HCT116 (cell line): Measurements from ENCODE around the gene SGMS1. TPM values are rescaled to one million over a fixed set of nuclear protein-coding genes. Genes with fewer than 3 reads are reported as not detected.

Source experiments
- ATAC-seq: fragments of 200-7000 bp; cut with Tn5 transposase; 2 replicates; pipeline ENCODE4 v1.9.1; 2020; ENCODE audit warnings: mild to moderate bottlenecking, moderate library complexity
- BruUV-seq: library from RNA; stranded (reverse); fragments of 400-500 nt; replicated peaks from 2 replicates; lab custom pipeline; 2021; lab: Mats Ljungman, UMichigan
- CTCF ChIA-PET: fragments of 300-600 bp; sonication (Branson Sonifier 250); formaldehyde crosslinking; loops from one replicate; lab custom pipeline; 2021; ENCODE audit warnings: antibody characterized with exemption; lab: Charles Lee
- POLR2A ChIA-PET: fragments of 300-600, 350-600 bp; sonication (Branson Sonifier 250); formaldehyde crosslinking; loops from one replicate; lab custom pipeline; 2021; ENCODE audit warnings: antibody characterized with exemption; lab: Charles Lee
- RAD21 ChIA-PET, 2 experiments: fragments of 300-600 bp; sonication (Branson Sonifier 250); formaldehyde crosslinking; loops; one replicate each; lab custom pipeline; 2023; ENCODE audit warnings: low total read pairs in 2 of 2; ENCODE audit not compliant: uncharacterized antibody in 2 of 2, unreplicated experiment in 2 of 2, low non-redundant PET in 1 of 2; lab: Charles Lee
- DNase-seq: peaks from one replicate; pipeline ENCODE4 v3.0.0-alpha.2; 2010; ENCODE audit warnings: low read depth, low spot score
- H2AFZ ChIP-seq: fragments of 200-600 bp; shearing (Covaris generic), sonication (generic); 2 replicates; pipeline ENCODE4 v1.6.1; 2017; ENCODE audit warnings: low read depth, mixed run types, mixed read lengths, antibody characterized with exemption, low read length; ENCODE audit not compliant: poor library complexity, severe bottlenecking
- H3K27ac ChIP-seq: 2 replicates; pipeline ENCODE4 v1.5.1; 2012; ENCODE audit warnings: low read depth, low read length
- H3K27me3 ChIP-seq: fragments of 200-600 bp; sonication (generic); 2 replicates; pipeline ENCODE4 v1.6.1; 2016; ENCODE audit warnings: mixed run types, low read length, mixed read lengths; ENCODE audit not compliant: insufficient read depth
- H3K36me3 ChIP-seq, 2 experiments: fragments of 200-500 bp in 1 of 2; fragments of 200-600 bp in 1 of 2; sonication (Bioruptor generic) in 1 of 2; sonication (generic) in 1 of 2; 2 replicates each; pipeline versions ENCODE4 v1.5.1 to v1.6.1; 2014 to 2016; ENCODE audit warnings: low read length in 2 of 2, inconsistent platforms in 1 of 2, mixed read lengths in 1 of 2, mixed run types in 1 of 2; ENCODE audit not compliant: insufficient read depth in 2 of 2, control insufficient read depth in 1 of 2
- H3K4me1 ChIP-seq, 2 experiments: fragments of 200-600 bp in 1 of 2; sonication (generic) in 1 of 2; 2 replicates each; pipeline versions ENCODE4 v1.5.1 to v1.6.1; 2012 to 2017; ENCODE audit warnings: low read length in 2 of 2, inconsistent platforms in 1 of 2, mild to moderate bottlenecking in 1 of 2, mixed read lengths in 1 of 2, mixed run types in 1 of 2, moderate library complexity in 1 of 2; ENCODE audit not compliant: insufficient read depth in 2 of 2, control insufficient read depth in 1 of 2
- H3K4me2 ChIP-seq: fragments of 200-600 bp; sonication (generic); 2 replicates; pipeline ENCODE4 v1.6.1; 2017; ENCODE audit warnings: mixed run types, low read length, mixed read lengths
- H3K4me3 ChIP-seq, 2 experiments: fragments of 200-600 bp in 1 of 2; sonication (generic) in 1 of 2; replicated peaks in 1 of 2; 2 replicates each; pipeline ENCODE4 v1.5.1; 2011 to 2016; ENCODE audit warnings: low read length in 2 of 2, control low read depth in 1 of 2, low read depth in 1 of 2, mild to moderate bottlenecking in 1 of 2, mixed read lengths in 1 of 2, mixed run types in 1 of 2
- H3K79me2 ChIP-seq: fragments of 200-600 bp; sonication (generic); 2 replicates; pipeline ENCODE4 v1.6.1; 2017; ENCODE audit warnings: mild to moderate bottlenecking, mixed run types, low read length, moderate library complexity, mixed read lengths; ENCODE audit not compliant: insufficient read depth
- H3K9ac ChIP-seq: fragments of 200-600 bp; sonication (generic); 2 replicates; pipeline ENCODE4 v1.6.1; 2016; ENCODE audit warnings: low read length, mixed read lengths
- H3K9me2 ChIP-seq: fragments of 200-600 bp; sonication (generic), shearing (Covaris generic); 2 replicates; pipeline ENCODE4 v1.6.1; 2017; ENCODE audit warnings: mixed run types, mild to moderate bottlenecking, moderate library complexity; ENCODE audit not compliant: insufficient read depth
- H3K9me3 ChIP-seq, 2 experiments: fragments of 200-500 bp in 1 of 2; fragments of 200-600 bp in 1 of 2; sonication (Bioruptor generic) in 1 of 2; sonication (generic) in 1 of 2; 2 replicates each; pipeline ENCODE4 v1.6.1; 2014 to 2017; ENCODE audit warnings: low read length in 2 of 2, mixed read lengths in 2 of 2, inconsistent platforms in 1 of 2, low read depth in 1 of 2, mild to moderate bottlenecking in 1 of 2, mixed run types in 1 of 2, moderate library complexity in 1 of 2; ENCODE audit not compliant: control insufficient read depth in 1 of 2, insufficient read depth in 1 of 2
- H4K20me1 ChIP-seq: fragments of 200-600 bp; sonication (generic), shearing (Covaris generic); 2 replicates; pipeline ENCODE4 v1.6.1; 2017; ENCODE audit warnings: mixed run types, mild to moderate bottlenecking, moderate library complexity; ENCODE audit not compliant: insufficient read depth
- RAD21 ChIP-seq: IDR thresholded peaks from 2 replicates; pipeline ENCODE4 v1.6.1; 2012; ENCODE audit warnings: low read depth, mild to moderate bottlenecking
- SIN3A ChIP-seq: IDR thresholded peaks from 2 replicates; pipeline ENCODE4 v1.6.1; 2012; ENCODE audit warnings: low read depth
- SP1 ChIP-seq: IDR thresholded peaks from 2 replicates; pipeline ENCODE4 v1.6.1; 2012; ENCODE audit warnings: low read depth
- YY1 ChIP-seq: IDR thresholded peaks from 2 replicates; pipeline ENCODE4 v1.6.1; 2011; ENCODE audit warnings: low read length, low read depth, moderate library complexity, mild to moderate bottlenecking; ENCODE audit not compliant: insufficient replicate concordance; ENCODE audit errors: extremely low read depth
- ZFX ChIP-seq: fragments of 450-650 bp; IDR thresholded peaks from 2 replicates; pipeline ENCODE4 v1.6.1; 2017
- intact Hi-C: fragments of 100-400 bp; cut with micrococcal nuclease; formaldehyde crosslinking; loops from 2 replicates; pipeline ENCODE4 v1.10.0; 2022
- total RNA-seq: library from RNA; stranded (reverse); gene quantifications from one replicate; pipeline ENCODE4 v1.2.1, GENCODE V29; 2021; ENCODE audit not compliant: unreplicated experiment
- TF ChIP-seq, protein P1 (sequence below): IDR thresholded peaks from 2 replicates; pipeline ENCODE4 v1.6.1; 2011; ENCODE audit warnings: mild to moderate bottlenecking, low read length, moderate library complexity; ENCODE audit not compliant: insufficient replicate concordance; ENCODE audit errors: extremely low read depth
- TF ChIP-seq, protein P2 (sequence below), 3 experiments: fragments of 200-600 bp in 1 of 3; sonication (generic) in 1 of 3; IDR thresholded peaks in 2 of 3; conservative IDR thresholded peaks in 1 of 3; 2 replicates each; pipeline ENCODE4 v1.5.1; 2012 to 2017; ENCODE audit warnings: low read depth in 2 of 3, low read length in 2 of 3, antibody characterized with exemption in 1 of 3, borderline replicate concordance in 1 of 3, control low read depth in 1 of 3, mild to moderate bottlenecking in 1 of 3, mixed read lengths in 1 of 3, mixed run types in 1 of 3, moderate library complexity in 1 of 3; ENCODE audit not compliant: insufficient read depth in 1 of 3

The SGMS1 gene
- total RNA-seq, 1 experiment from 2014 or later = 29.1 TPM

DNA sequence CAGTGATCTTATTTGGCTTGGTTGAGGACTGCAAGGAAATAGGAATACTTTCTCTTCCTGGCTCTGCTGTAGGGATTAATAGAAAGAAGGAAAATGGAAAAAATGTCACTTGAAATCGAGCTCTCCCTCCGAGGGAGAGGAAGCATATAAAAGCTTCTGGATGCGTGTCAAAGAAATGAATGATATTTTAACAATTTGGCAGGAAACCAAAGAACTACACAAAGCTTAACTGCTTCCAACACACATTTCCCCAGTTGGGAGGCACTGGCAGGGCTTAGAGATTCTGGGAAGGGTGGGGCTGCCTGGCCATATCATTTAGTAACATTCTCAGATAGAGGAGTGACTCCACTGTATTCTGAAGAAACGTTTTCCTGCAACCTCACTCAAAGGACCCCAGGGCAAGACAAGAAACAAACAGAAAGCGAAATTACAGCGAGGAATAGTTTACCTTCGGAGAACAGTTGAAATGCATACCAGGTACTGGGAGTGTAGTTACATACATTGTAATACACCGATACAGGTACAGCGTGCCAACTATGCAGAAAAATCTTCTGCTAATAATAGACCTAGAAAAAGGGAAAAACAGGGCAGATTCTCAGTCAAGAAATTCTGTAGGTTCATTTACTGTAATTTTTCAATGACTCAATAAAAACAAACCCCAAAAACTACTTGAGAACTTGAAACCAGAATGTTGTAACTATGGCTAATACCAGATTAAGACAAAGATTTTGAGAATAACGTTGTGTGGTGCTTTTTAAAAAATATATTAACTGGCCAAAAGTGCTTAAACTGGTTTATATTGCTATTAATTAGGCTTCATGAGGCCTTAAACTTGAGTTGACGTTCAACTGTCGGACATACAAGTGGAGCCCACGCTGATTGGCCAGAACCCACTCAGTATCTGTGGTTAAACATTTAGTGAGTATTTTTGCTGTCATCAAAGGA lies 296.7 kb downstream of the SGMS1 start:
- no TSS peak for BruUV-seq
- RAD21 ChIA-PET = no interaction called here
- ATAC-seq (peak; percentile 49), DNase-seq (no peak)
- Histone ChIP-seq H3K4me1 (peaks cover 7 to 29% of the 10 kb centered on the region in 2 experiments; a peak in 3 of 4 replicates), H3K4me3 (no peak overlapping the region), H3K4me2 (peak overlapping the region; percentile 28), H4K20me1 (no peaks in the 10 kb centered on the region), H3K9me2 (no peaks in the 10 kb centered on the region), H3K9ac (no peak overlapping the region), H3K36me3 (no peaks in the 10 kb centered on the region), H2AFZ (no peak overlapping the region), H3K27ac (no peak overlapping the region), H3K9me3 (no peaks in the 10 kb centered on the region), H3K27me3 (no peaks in the 10 kb centered on the region), H3K79me2 (no peaks in the 10 kb centered on the region)
- intact Hi-C loops = no loop called here
- CTCF ChIA-PET = interaction anchor here (1.3 kb wide), 1 partner anchor 15 kb away, joined by 4 read pairs; no protein-coding TSS in a partner anchor
- POLR2A ChIA-PET = no interaction called here
- TF ChIP-seq SIN3A = no peak
- TF ChIP-seq, protein P1, sequence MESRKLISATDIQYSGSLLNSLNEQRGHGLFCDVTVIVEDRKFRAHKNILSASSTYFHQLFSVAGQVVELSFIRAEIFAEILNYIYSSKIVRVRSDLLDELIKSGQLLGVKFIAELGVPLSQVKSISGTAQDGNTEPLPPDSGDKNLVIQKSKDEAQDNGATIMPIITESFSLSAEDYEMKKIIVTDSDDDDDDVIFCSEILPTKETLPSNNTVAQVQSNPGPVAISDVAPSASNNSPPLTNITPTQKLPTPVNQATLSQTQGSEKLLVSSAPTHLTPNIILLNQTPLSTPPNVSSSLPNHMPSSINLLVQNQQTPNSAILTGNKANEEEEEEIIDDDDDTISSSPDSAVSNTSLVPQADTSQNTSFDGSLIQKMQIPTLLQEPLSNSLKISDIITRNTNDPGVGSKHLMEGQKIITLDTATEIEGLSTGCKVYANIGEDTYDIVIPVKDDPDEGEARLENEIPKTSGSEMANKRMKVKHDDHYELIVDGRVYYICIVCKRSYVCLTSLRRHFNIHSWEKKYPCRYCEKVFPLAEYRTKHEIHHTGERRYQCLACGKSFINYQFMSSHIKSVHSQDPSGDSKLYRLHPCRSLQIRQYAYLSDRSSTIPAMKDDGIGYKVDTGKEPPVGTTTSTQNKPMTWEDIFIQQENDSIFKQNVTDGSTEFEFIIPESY = no peak
- TF ChIP-seq ZFX = no peak
- no peak for TF ChIP-seq YY1
- TF ChIP-seq RAD21 = no peak
- TF ChIP-seq SP1 = 0 out of 2 replicates have a peak, but pooled peaks have one; percentile 10
- TF ChIP-seq, protein P2, sequence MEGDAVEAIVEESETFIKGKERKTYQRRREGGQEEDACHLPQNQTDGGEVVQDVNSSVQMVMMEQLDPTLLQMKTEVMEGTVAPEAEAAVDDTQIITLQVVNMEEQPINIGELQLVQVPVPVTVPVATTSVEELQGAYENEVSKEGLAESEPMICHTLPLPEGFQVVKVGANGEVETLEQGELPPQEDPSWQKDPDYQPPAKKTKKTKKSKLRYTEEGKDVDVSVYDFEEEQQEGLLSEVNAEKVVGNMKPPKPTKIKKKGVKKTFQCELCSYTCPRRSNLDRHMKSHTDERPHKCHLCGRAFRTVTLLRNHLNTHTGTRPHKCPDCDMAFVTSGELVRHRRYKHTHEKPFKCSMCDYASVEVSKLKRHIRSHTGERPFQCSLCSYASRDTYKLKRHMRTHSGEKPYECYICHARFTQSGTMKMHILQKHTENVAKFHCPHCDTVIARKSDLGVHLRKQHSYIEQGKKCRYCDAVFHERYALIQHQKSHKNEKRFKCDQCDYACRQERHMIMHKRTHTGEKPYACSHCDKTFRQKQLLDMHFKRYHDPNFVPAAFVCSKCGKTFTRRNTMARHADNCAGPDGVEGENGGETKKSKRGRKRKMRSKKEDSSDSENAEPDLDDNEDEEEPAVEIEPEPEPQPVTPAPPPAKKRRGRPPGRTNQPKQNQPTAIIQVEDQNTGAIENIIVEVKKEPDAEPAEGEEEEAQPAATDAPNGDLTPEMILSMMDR (IDR thresholded peaks at IDR 0.05 in 2 of 3, conservative IDR thresholded peaks at IDR 0.05 in 1 of 3; ENCODE audit: borderline replicate concordance in 1 of 3, insufficient read depth in 1 of 3, low read depth in 2 of 3, low read length in 2 of 3) = no peak
